CD8-positive, alpha-beta memory T cell (primary cell): ENCODE results near the gene KLHDC7B. TPM values are rescaled to one million over a fixed set of nuclear protein-coding genes. Genes with fewer than 3 reads are reported as not detected.

Experiments
- CTCF ChIA-PET: fragments of 350-600 bp; sonication (Branson Sonifier 250); formaldehyde crosslinking; loops from one replicate; lab custom pipeline; 2021; ENCODE audit warnings: antibody characterized with exemption; lab: Charles Lee
- POLR2A ChIA-PET: fragments of 350-600 bp; sonication (Branson Sonifier 250); formaldehyde crosslinking; loops from one replicate; lab custom pipeline; 2021; ENCODE audit warnings: antibody characterized with exemption; lab: Charles Lee
- DNase-seq, 5 donors: peaks; one replicate each; pipeline versions ENCODE4 v3.0.0 to v3.0.0-alpha.2; 2020 to 2022; ENCODE audit warnings: mixed read lengths in 1 of 5
- H3K27ac ChIP-seq: one replicate; pipeline ENCODE4 v1.7.0; 2013; ENCODE audit warnings: low read depth, mild to moderate bottlenecking, low read length, moderate library complexity
- H3K27me3 ChIP-seq: 2 replicates; pipeline ENCODE4 v1.7.0; 2013; ENCODE audit warnings: low read length, mild to moderate bottlenecking; ENCODE audit not compliant: insufficient read depth, poor library complexity, severe bottlenecking
- H3K36me3 ChIP-seq: 2 replicates; pipeline ENCODE4 v1.7.0; 2013; ENCODE audit warnings: mild to moderate bottlenecking, low read length, moderate library complexity; ENCODE audit not compliant: insufficient read depth
- H3K4me1 ChIP-seq: 2 replicates; pipeline ENCODE4 v1.7.0; 2013; ENCODE audit warnings: mild to moderate bottlenecking, low read length, moderate library complexity; ENCODE audit not compliant: insufficient read depth
- H3K4me3 ChIP-seq: 2 replicates; pipeline ENCODE4 v1.7.0; 2013; ENCODE audit warnings: mild to moderate bottlenecking, low read length
- H3K9me3 ChIP-seq: 2 replicates; pipeline ENCODE4 v1.7.0; 2013; ENCODE audit warnings: mild to moderate bottlenecking, low read length
- H3K27ac Mint-ChIP-seq, 8 donors: one replicate each; pipeline ENCODE4 v1.8.0; 2020 to 2021; ENCODE audit warnings: mixed read lengths in 8 of 8, mild to moderate bottlenecking in 6 of 8, inconsistent platforms in 3 of 8, moderate library complexity in 3 of 8
- H3K27me3 Mint-ChIP-seq, 2 donors: one replicate each; pipeline ENCODE4 v1.8.0; 2020 to 2021; ENCODE audit warnings: mixed read lengths in 2 of 2, mild to moderate bottlenecking in 1 of 2, moderate library complexity in 1 of 2
- H3K36me3 Mint-ChIP-seq, 3 donors: one replicate each; pipeline ENCODE4 v1.8.0; 2020 to 2021; ENCODE audit warnings: mixed read lengths in 3 of 3, inconsistent platforms in 1 of 3, mild to moderate bottlenecking in 1 of 3
- H3K4me1 Mint-ChIP-seq, 3 donors: one replicate each; pipeline ENCODE4 v1.8.0; 2020 to 2021; ENCODE audit warnings: mixed read lengths in 3 of 3, inconsistent platforms in 1 of 3, mild to moderate bottlenecking in 1 of 3
- H3K4me3 Mint-ChIP-seq, 7 donors: one replicate each; pipeline ENCODE4 v1.8.0; 2020 to 2021; ENCODE audit warnings: mixed read lengths in 7 of 7, mild to moderate bottlenecking in 6 of 7, moderate library complexity in 4 of 7, inconsistent platforms in 2 of 7
- H3K9me3 Mint-ChIP-seq, 5 donors: one replicate each; pipeline ENCODE4 v1.8.0; 2020 to 2022; ENCODE audit warnings: mixed read lengths in 5 of 5, mild to moderate bottlenecking in 3 of 5, moderate library complexity in 2 of 5, inconsistent platforms in 1 of 5
- polyA plus RNA-seq: library from polyadenylated mRNA; unstranded; fragments of 300-500 nt; fragmentation: Illumina TruSeq; gene quantifications from one replicate; pipeline ENCODE4 v1.2.3, GENCODE V29; 2021
- total RNA-seq, 2 experiments: library from RNA; stranded (reverse); gene quantifications; one replicate each; pipeline ENCODE4 v1.2.3, GENCODE V29; 2021

Gene KLHDC7B
- total and polyA plus RNA-seq, 3 experiments from 2014 or later, result 5.1 to 8.1 (median 6.2) TPM

GRCh38 chr22:50581950-50582492 is 36.3 kb downstream of the KLHDC7B start:
- Histone ChIP-seq H3K4me3 (peak overlapping the region; percentile 83), H3K36me3 (peaks cover 5% of the 10 kb centered on the region), H3K4me1 (peaks cover 19% of the 10 kb centered on the region), H3K27me3 (no peaks in the 10 kb centered on the region), H3K9me3 (no peaks in the 10 kb centered on the region), H3K27ac (peak overlapping the region; percentile 94)
- peak in 1 of 5 donors; percentile 13 for DNase-seq
- POLR2A ChIA-PET, result interaction anchor here (0.6 to 1.9 kb wide), 7 partner anchors 34 to 84 kb away, joined by 3 to 14 read pairs (median 6); partner anchors contain the start of genes ARSA, LMF2, NCAPH2 and SCO2
- H3K36me3 Mint-ChIP-seq, result peaks cover 0 to 25% (median 0%) of the 10 kb centered on the region in 3 donors
- H3K4me1 Mint-ChIP-seq, result peaks cover 16 to 39% (median 22%) of the 10 kb centered on the region in 3 donors
- H3K9me3 Mint-ChIP-seq, result no peaks in the 10 kb centered on the region
- H3K4me3 Mint-ChIP-seq, result peak overlapping the region; percentile 88 to 98 (median 94)
- H3K27me3 Mint-ChIP-seq, result no peaks in the 10 kb centered on the region
- peak overlapping the region; percentile 65 to 96 (median 90) for H3K27ac Mint-ChIP-seq
- CTCF ChIA-PET, result interaction anchor here (1.2 to 2.9 kb wide), 4 partner anchors 17 to 57 kb away, joined by 3 to 18 read pairs (median 8); partner anchors contain the start of genes SCO2 and SYCE3

- peak within 1 kb of the TSS; percentile 88 to 98 (median 94) for H3K4me3 Mint-ChIP-seq
- ChIA-PET CTCF (interaction anchor here (1.1 to 2.9 kb wide), 4 partner anchors 17 to 57 kb away, joined by 4 to 18 read pairs (median 8); partner anchors contain the start of genes SCO2 and SYCE3), POLR2A (interaction anchor here (0.6 to 1.9 kb wide), 8 partner anchors 35 to 85 kb away, joined by 3 to 14 read pairs (median 5); partner anchors contain the start of genes ARSA, LMF2, NCAPH2 and SCO2)
- peak; percentile 97 to 99 (median 98) for DNase-seq
- Histone ChIP-seq H3K4me3 (peak within 1 kb of the TSS; percentile 89), H3K27ac (peak within 1 kb of the TSS; percentile 94), H3K4me1 (peaks cover 19% of the 10 kb centered on the region), H3K9me3 (no peaks in the 10 kb centered on the region), H3K36me3 (peaks cover 5% of the 10 kb centered on the region), H3K27me3 (no peaks in the 10 kb centered on the region)
- peaks cover 0 to 22% (median 0%) of the 10 kb centered on the region in 3 donors for H3K36me3 Mint-ChIP-seq
- no peaks in the 10 kb centered on the region for H3K9me3 Mint-ChIP-seq
- no peaks in the 10 kb centered on the region for H3K27me3 Mint-ChIP-seq
- peaks cover 11 to 32% (median 17%) of the 10 kb centered on the region in 3 donors for H3K4me1 Mint-ChIP-seq
- H3K27ac Mint-ChIP-seq, result peak within 1 kb of the TSS; percentile 88 to 99 (median 96)
These were observed 37.0 kb downstream of the KLHDC7B start, which contains the start of gene CHKB for GRCh38 chr22:50582493-50583293. Gene CHKB, minus strand, starts transcription at chr22:50582849. Its CDS starts 68 bp downstream, at chr22:50582781.

GRCh38 chr22:50583294-50583861 is 37.7 kb downstream of the KLHDC7B start:
- POLR2A ChIA-PET, result interaction anchor here (0.9 to 1.9 kb wide), 4 partner anchors 38 to 86 kb away, joined by 3 to 12 read pairs (median 5); partner anchors contain the start of genes LMF2, NCAPH2 and SCO2
- peak overlapping the region; percentile 54 for H3K27ac ChIP-seq
- peaks cover 19% of the 10 kb centered on the region for H3K4me1 ChIP-seq
- no peaks in the 10 kb centered on the region for H3K9me3 ChIP-seq
- DNase-seq, result no peak
- Mint-ChIP-seq H3K9me3 (no peaks in the 10 kb centered on the region), H3K4me3 (peak overlapping the region; percentile 80 to 98 (median 92)), H3K27ac (peak overlapping the region in 7 of 8 donors; percentile 55 to 88 (median 73)), H3K36me3 (peaks cover 0 to 22% (median 0%) of the 10 kb centered on the region in 3 donors), H3K4me1 (peaks cover 11 to 32% (median 17%) of the 10 kb centered on the region in 3 donors), H3K27me3 (no peaks in the 10 kb centered on the region)
- H3K36me3 ChIP-seq, result peaks cover 5% of the 10 kb centered on the region
- H3K4me3 ChIP-seq, result peak overlapping the region; percentile 89
- CTCF ChIA-PET, result interaction anchor here (1.1 to 2.9 kb wide), 3 partner anchors 18 to 38 kb away, joined by 4 to 18 read pairs (median 5); partner anchors contain the start of gene SYCE3
- H3K27me3 ChIP-seq, result no peaks in the 10 kb centered on the region

GRCh38 chr22:50584106-50585096 is 38.7 kb downstream of the KLHDC7B start:
- H3K36me3 ChIP-seq, result peaks cover 5% of the 10 kb centered on the region
- H3K4me1 ChIP-seq, result peaks cover 19% of the 10 kb centered on the region
- peak overlapping the region; percentile 15 to 94 (median 80) for H3K4me3 Mint-ChIP-seq
- H3K9me3 ChIP-seq, result no peaks in the 10 kb centered on the region
- H3K4me1 Mint-ChIP-seq, result peaks cover 11 to 32% (median 17%) of the 10 kb centered on the region in 3 donors
- H3K36me3 Mint-ChIP-seq, result peaks cover 0 to 18% (median 0%) of the 10 kb centered on the region in 3 donors
- H3K27me3 ChIP-seq, result no peaks in the 10 kb centered on the region
- no peak overlapping the region for H3K27ac Mint-ChIP-seq
- H3K4me3 ChIP-seq, result no peak overlapping the region
- no peak for DNase-seq
- no peaks in the 10 kb centered on the region for H3K27me3 Mint-ChIP-seq
- no peak overlapping the region for H3K27ac ChIP-seq
- CTCF ChIA-PET, result interaction anchor here (1.0 to 1.4 kb wide), 2 partner anchors 22 to 59 kb away, joined by 4 to 6 read pairs; partner anchors contain the start of genes SCO2 and SYCE3
- POLR2A ChIA-PET, result no interaction called here
- no peaks in the 10 kb centered on the region for H3K9me3 Mint-ChIP-seq

GRCh38 chr22:50585238-50585637 is 39.5 kb downstream of the KLHDC7B start:
- Histone ChIP-seq H3K4me3 (no peak overlapping the region), H3K27ac (no peak overlapping the region), H3K36me3 (peaks cover 1% of the 10 kb centered on the region), H3K9me3 (no peaks in the 10 kb centered on the region), H3K4me1 (peaks cover 19% of the 10 kb centered on the region), H3K27me3 (no peaks in the 10 kb centered on the region)
- Mint-ChIP-seq H3K27ac (peak overlapping the region in 1 of 8 donors; percentile 41), H3K9me3 (no peaks in the 10 kb centered on the region), H3K4me1 (peaks cover 8 to 29% (median 13%) of the 10 kb centered on the region in 3 donors), H3K27me3 (no peaks in the 10 kb centered on the region), H3K36me3 (peaks cover 0 to 12% (median 0%) of the 10 kb centered on the region in 3 donors), H3K4me3 (peak overlapping the region in 2 of 7 donors; percentile 15 to 59)
- DNase-seq, result no peak
- POLR2A ChIA-PET, result no interaction called here
- CTCF ChIA-PET, result interaction anchor here (1.0 to 1.4 kb wide), 2 partner anchors 22 to 60 kb away, joined by 4 to 6 read pairs; partner anchors contain the start of genes SCO2 and SYCE3

- peaks cover 19% of the 10 kb centered on the region for H3K4me1 ChIP-seq
- H3K36me3 Mint-ChIP-seq, result peaks cover 0 to 7% (median 0%) of the 10 kb centered on the region in 3 donors
These were observed 40.1 kb downstream of the KLHDC7B start for GRCh38 chr22:50585781-50586180.

More at GRCh38 chr22:50585781-50586180, 40.1 kb downstream of the KLHDC7B start:
- H3K27ac ChIP-seq, result no peak overlapping the region
- Mint-ChIP-seq H3K4me1 (peaks cover 8 to 26% (median 10%) of the 10 kb centered on the region in 3 donors), H3K9me3 (no peaks in the 10 kb centered on the region), H3K27ac (peak overlapping the region in 1 of 8 donors; percentile 34), H3K27me3 (no peaks in the 10 kb centered on the region), H3K4me3 (no peak overlapping the region)
- ChIA-PET POLR2A (no interaction called here), CTCF (no interaction called here)
- H3K27me3 ChIP-seq, result no peaks in the 10 kb centered on the region
- H3K36me3 ChIP-seq, result no peaks in the 10 kb centered on the region
- DNase-seq, result peak in 1 of 5 donors; percentile 31
- no peak overlapping the region for H3K4me3 ChIP-seq
- H3K9me3 ChIP-seq, result no peaks in the 10 kb centered on the region
